ENCODE results near the gene RPS6KC1.
A peak's percentile ranks its signal among the peaks of the same experiment; 100 is the strongest.
"Not testable (repeated sequence)": the region's sequence is repeated elsewhere in the genome, so short reads cannot be mapped to it uniquely, and the experiment has no call there.

Gene RPS6KC1

DNA sequence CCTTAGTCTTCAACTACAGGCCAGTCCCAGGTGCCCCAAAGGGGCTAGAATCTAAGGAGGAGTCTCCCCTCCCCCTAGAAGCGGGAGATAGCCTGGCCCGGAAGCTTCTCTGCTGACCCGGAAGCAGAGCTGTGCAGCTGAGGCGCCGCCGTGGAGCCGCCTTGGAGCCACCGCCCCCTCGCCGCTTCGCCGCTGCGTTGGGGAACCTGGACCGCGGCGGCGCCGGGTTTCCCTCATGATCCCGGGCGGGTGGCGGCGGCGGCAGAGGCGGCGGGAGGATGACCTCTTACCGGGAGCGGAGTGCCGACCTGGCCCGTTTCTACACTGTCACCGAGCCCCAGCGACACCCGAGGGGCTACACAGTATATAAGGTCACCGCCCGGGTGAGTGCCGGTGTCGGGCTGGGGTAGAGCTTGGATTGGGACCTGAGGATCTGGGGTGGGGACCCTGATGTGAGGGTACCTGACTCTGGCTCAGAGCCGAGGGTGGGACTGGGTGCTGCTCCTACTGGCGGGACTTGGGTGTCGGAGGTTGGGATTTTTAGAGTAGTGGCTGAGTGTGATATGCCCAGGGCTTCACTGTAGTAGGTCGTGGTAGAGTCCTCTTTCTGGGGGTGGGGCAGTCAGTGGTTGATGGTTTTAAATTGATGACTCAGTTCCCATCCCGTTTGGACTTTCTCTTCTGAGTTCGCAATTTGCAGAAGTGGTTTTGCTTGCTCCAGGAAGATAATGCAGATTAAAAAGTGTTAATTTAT, at the start of gene RPS6KC1:
Gene RPS6KC1, plus strand, starts transcription at position 115 of the 754 bp plus-strand sequence. Its CDS starts 164 bp downstream, at position 279.
- peak; percentile 73 to 83 for DNase-seq (ENCODE audit: low read depth in 2 of 2)

- DNase-seq (ENCODE audit: low read depth in 2 of 2), result no peak
These were observed 47.8 kb upstream of the RPS6KC1 start for GRCh38 chr1:213003256-213003655.

- no peak for DNase-seq (ENCODE audit: low read depth in 2 of 2)
These were observed 42.5 kb upstream of the RPS6KC1 start for GRCh38 chr1:213008564-213008963.

DNA sequence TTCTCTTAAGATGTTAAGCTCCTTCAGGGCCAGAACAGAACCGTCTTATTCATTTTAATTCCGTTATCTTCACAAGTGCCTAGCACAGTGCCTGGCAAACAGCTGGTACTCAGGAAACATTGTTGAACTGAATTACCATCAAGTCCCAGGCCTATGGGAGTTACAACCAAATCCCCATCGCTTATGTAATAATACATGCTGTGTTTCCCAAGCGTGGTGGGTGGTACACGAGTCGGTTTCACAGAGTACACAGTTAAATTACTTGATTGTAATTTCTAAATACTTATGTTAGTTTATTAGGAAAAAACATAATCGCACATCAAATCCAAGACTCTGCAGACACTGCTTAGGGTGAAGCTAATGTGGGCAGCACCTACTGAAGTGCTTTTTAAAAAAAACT, 36.4 kb upstream of the RPS6KC1 start:
- DNase-seq (ENCODE audit: low read depth in 2 of 2), result no peak

GRCh38 chr1:213015099-213016050, 35.7 kb upstream of the RPS6KC1 start, which contains the start of gene ANGEL2:
ANGEL2 (minus strand) TSS chr1:213015867; CDS start chr1:213015671, 196 bp downstream.
- DNase-seq (ENCODE audit: low read depth in 2 of 2), result peak; percentile 90 to 94

- DNase-seq (ENCODE audit: low read depth in 2 of 2), result no peak
These were observed 33.4 kb upstream of the RPS6KC1 start for GRCh38 chr1:213017447-213018273.

DNA sequence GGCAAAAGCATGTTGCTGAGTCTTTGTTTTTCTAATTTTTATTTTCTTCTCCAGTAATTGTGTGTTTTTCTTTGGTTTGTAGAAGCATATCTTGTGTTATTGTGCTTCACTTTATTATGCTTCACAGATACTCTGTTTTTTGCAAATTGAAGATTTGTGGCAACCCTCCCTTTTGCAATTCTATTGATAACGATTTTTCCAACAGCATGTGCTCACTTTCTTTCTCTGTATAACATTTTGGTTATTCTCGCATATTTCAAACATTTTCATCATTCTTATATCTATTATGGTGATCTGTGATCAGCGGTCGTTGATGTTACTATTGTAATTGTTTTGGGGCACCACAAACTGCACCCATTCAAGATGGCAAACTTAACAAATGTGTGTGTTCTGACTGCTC, 31.6 kb upstream of the RPS6KC1 start:
- DNase-seq (ENCODE audit: low read depth in 2 of 2), result no peak

DNA sequence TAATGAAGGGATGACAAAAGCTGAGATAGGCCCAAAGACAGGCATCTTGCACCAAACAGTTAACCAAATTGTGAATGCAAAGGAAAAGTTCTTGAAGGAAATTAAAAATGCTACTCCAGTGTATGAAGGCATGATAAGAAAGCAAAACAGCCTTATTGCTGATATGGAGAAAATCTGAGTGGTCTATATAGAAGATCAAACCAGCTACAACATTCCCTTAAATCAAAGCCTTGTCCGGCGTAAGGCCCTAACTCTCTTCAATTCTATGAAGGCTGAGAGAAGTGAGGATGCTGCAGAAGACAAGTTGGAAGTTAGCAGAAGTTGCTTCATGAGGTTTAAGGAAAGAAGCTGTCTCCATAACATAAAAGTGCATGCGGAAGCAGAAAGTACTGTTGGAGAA, 31.0 kb upstream of the RPS6KC1 start:
- no peak for DNase-seq (ENCODE audit: low read depth in 2 of 2)

GRCh38 chr1:213027024-213027423, 24.0 kb upstream of the RPS6KC1 start:
- DNase-seq (ENCODE audit: low read depth in 2 of 2), result not testable (repeated sequence)

GRCh38 chr1:213032651-213033050, 18.4 kb upstream of the RPS6KC1 start:
- no peak for DNase-seq (ENCODE audit: low read depth in 2 of 2)

GRCh38 chr1:213034713-213035112, 16.3 kb upstream of the RPS6KC1 start:
- DNase-seq (ENCODE audit: low read depth in 2 of 2), result no peak

GRCh38 chr1:213035573-213035972, 15.5 kb upstream of the RPS6KC1 start:
- no peak for DNase-seq (ENCODE audit: low read depth in 2 of 2)

DNA sequence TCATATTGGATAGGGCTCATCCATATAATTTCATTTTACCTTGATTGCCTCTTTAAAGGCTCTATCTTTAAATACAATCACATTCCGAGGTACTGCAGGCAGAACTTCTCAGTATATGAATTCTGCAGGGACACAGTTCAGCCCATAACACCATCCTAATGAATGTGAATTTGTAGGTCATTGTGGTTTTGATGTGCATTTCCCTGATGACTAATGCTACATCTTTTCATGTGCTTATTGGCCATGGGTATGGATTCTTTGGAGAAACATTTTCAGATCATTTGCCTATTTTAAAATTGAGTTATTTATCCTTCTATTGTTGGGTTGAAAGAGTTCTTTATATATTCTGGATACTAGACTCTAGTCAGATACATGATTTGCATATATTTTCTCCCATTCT, 9.6 kb upstream of the RPS6KC1 start:
- no peak for DNase-seq (ENCODE audit: low read depth in 2 of 2)

DNA sequence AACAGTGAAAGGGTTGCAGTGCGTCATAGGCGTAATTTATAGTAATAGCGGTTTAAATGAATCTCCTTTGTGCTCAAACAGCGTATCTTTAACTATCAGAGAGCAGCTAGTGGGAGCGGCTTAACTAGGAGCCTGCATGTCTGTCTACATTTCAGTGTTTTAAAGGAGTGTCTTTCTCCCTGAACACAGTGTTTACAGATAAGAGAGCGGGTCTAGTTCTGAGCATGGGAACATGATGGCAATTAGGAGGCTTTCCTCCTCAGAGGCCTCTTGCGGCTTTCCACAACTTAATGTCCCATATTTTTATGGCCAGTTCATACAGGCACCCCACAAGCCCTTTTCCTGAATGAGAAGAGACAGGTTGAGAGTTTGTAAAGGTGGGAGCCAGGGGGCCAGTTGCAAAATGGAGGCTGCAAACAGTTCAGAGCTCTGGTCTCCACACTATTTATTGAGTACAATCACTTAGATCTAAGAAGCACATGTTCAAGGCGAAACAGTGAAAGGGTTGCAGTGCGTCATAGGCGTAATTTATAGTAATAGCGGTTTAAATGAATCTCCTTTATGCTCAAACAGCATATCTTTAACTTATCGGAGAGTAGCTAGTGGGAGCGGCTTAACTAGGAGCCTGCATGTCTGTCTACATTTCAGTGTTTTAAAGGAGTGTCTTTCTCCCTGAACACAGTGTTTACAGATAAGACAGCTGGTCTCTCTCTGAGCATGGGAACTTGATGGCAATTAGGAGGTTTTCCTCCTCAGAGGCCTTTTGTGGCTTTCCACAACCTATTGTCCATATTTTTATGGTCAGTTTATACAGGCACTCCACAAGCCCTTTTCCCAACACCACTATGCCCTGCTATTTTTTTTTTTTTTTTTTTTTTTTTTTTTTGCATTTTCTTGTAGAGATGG, 5.5 kb upstream of the RPS6KC1 start:
- DNase-seq (ENCODE audit: low read depth in 2 of 2), result not testable (repeated sequence)

GRCh38 chr1:213049232-213049631, 1.8 kb upstream of the RPS6KC1 start:
- DNase-seq (ENCODE audit: low read depth in 2 of 2), result no peak

- DNase-seq (ENCODE audit: low read depth in 2 of 2), result no peak
These were observed 305 bp upstream of the RPS6KC1 start for GRCh38 chr1:213050745-213051126.

DNA sequence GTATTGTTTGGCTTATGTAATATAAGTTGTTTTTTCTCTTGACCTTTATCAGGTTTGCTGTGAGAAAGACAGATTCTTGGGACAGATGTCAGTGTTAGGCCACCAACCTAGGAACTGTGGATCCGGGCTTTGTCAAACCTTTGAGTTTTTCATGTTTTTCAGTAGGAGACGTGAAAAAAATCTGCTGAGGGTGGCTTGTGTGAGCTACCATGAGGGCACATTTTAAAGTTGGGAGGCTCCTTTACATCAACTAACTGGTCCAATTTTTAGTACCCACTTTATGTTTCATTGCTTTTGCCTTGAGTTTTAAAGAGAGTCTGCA, 801 bp downstream of the RPS6KC1 start:
- DNase-seq (ENCODE audit: low read depth in 2 of 2), result no peak

DNA sequence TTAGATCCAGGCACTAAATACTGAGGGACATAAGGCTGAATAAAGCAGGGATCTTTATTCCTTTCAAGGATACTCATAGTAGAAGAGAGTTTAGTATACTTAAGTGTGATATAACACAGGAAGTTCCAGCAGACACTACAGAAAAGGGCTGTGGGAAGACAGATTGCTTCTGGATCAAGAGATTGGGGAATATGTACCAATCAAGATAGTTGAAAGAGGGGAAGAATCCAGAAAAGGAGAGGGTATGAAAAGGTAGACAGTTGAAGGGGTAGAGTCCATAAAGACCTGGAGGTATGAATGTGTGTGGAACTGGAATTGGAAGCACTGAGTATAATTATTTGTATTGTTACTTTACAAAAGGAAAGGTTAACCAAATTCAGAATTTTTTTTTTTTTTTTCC, 2.4 kb downstream of the RPS6KC1 start:
- no peak for DNase-seq (ENCODE audit: low read depth in 2 of 2)

DNA sequence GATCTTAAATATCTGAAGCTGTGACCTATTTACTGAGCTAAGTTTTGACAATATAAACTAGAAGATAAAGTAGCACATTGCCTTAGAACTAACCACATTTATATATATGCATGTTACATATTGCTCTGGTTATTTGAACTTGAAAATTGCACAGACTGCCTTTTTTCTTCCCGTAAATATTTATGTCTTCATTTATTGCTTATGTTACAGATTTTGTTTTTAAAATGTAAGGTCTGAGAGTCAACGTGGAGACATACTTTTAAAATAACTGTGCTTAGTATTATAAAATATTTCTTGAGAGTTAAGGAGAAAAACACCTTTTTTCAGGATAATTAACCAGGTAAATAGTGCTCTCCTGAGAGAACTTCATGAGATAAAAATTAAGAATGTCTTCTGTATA, 3.1 kb downstream of the RPS6KC1 start:
- DNase-seq (ENCODE audit: low read depth in 2 of 2), result no peak

- DNase-seq (ENCODE audit: low read depth in 2 of 2), result no peak
These were observed 3.9 kb downstream of the RPS6KC1 start for GRCh38 chr1:213054733-213055591.
